Astrocyte (in vitro differentiated cells and primary cell): ENCODE measurements around the gene MCTP1. TPM values are rescaled to one million over a fixed set of nuclear protein-coding genes. Genes with fewer than 3 reads are reported as not detected.

ENCODE experiments used
- DNase-seq: peaks from one replicate; pipeline ENCODE4 v3.0.0-alpha.2; 2010; ENCODE audit warnings: low read depth
- FAIRE-seq: peaks from 2 replicates; lab custom pipeline; 2011; peaks lifted over from hg19 to GRCh38; lab: Jason Lieb, UNC
- H2AFZ ChIP-seq: 2 replicates; pipeline ENCODE4 v1.6.0; 2012; ENCODE audit warnings: low read depth, low read length, inconsistent platforms
- H3K27ac ChIP-seq: 2 replicates; pipeline ENCODE4 v1.5.1; 2011; ENCODE audit warnings: low read depth, low read length, inconsistent platforms
- H3K27me3 ChIP-seq: 2 replicates; pipeline ENCODE4 v1.6.0; 2011; ENCODE audit warnings: low read length, inconsistent platforms; ENCODE audit not compliant: insufficient read depth
- H3K36me3 ChIP-seq: 2 replicates; pipeline ENCODE4 v1.5.1; 2011; ENCODE audit warnings: low read length, inconsistent platforms; ENCODE audit not compliant: insufficient read depth
- H3K4me1 ChIP-seq: 2 replicates; pipeline ENCODE4 v1.5.1; 2011; ENCODE audit warnings: low read length, inconsistent platforms; ENCODE audit not compliant: insufficient read depth
- H3K4me2 ChIP-seq: 2 replicates; pipeline ENCODE4 v1.6.0; 2012; ENCODE audit warnings: low read length, inconsistent platforms
- H3K4me3 ChIP-seq: 2 replicates; pipeline ENCODE4 v1.5.1; 2011; ENCODE audit warnings: low read depth, mild to moderate bottlenecking, low read length, inconsistent platforms; ENCODE audit not compliant: insufficient read depth
- H3K79me2 ChIP-seq: 2 replicates; pipeline ENCODE4 v1.6.0; 2012; ENCODE audit warnings: mild to moderate bottlenecking, low read length, inconsistent platforms; ENCODE audit not compliant: insufficient read depth
- H3K9ac ChIP-seq: 2 replicates; pipeline ENCODE4 v1.6.0; 2012; ENCODE audit warnings: mild to moderate bottlenecking, low read length, inconsistent platforms
- H3K9me3 ChIP-seq: 2 replicates; pipeline ENCODE4 v1.5.1; 2012; ENCODE audit warnings: low read depth, mild to moderate bottlenecking, low read length, inconsistent platforms; ENCODE audit not compliant: insufficient read depth
- H4K20me1 ChIP-seq: 2 replicates; pipeline ENCODE4 v1.6.0; 2012; ENCODE audit warnings: low read length, inconsistent platforms; ENCODE audit not compliant: insufficient read depth
- H3K27ac Mint-ChIP-seq: one replicate; pipeline ENCODE4 v1.8.0; 2021; ENCODE audit warnings: mild to moderate bottlenecking, mixed read lengths; ENCODE audit not compliant: unreplicated experiment
- H3K27me3 Mint-ChIP-seq: one replicate; pipeline ENCODE4 v1.8.0; 2021; ENCODE audit warnings: low read depth, mixed read lengths; ENCODE audit not compliant: unreplicated experiment
- H3K36me3 Mint-ChIP-seq: one replicate; pipeline ENCODE4 v1.8.0; 2021; ENCODE audit warnings: low read depth, mixed read lengths; ENCODE audit not compliant: unreplicated experiment
- H3K4me1 Mint-ChIP-seq: one replicate; pipeline ENCODE4 v1.8.0; 2021; ENCODE audit warnings: low read depth, mixed read lengths; ENCODE audit not compliant: unreplicated experiment
- H3K4me3 Mint-ChIP-seq: one replicate; pipeline ENCODE4 v1.8.0; 2021; ENCODE audit warnings: mild to moderate bottlenecking, moderate library complexity, mixed read lengths; ENCODE audit not compliant: unreplicated experiment
- H3K9me3 Mint-ChIP-seq: one replicate; pipeline ENCODE4 v1.8.0; 2021; ENCODE audit warnings: mild to moderate bottlenecking, mixed read lengths; ENCODE audit not compliant: unreplicated experiment
- CTCF ChIP-seq: IDR thresholded peaks from 2 replicates; pipeline ENCODE4 v1.5.1; 2011; ENCODE audit warnings: low read depth, mild to moderate bottlenecking, inconsistent platforms, low read length, moderate library complexity; ENCODE audit not compliant: insufficient read depth
- EZH2 ChIP-seq: IDR thresholded peaks from 2 replicates; pipeline ENCODE4 v1.6.1; 2012; ENCODE audit warnings: mild to moderate bottlenecking, low read length, inconsistent platforms; ENCODE audit not compliant: insufficient read depth
- total RNA-seq: library from RNA; stranded (reverse); gene quantifications from 2 replicates; pipeline ENCODE4 v1.2.1, GENCODE V29; 2021

MCTP1 gene
- total RNA-seq, 1 donor from 2014 or later, result 40.6 TPM

DNA sequence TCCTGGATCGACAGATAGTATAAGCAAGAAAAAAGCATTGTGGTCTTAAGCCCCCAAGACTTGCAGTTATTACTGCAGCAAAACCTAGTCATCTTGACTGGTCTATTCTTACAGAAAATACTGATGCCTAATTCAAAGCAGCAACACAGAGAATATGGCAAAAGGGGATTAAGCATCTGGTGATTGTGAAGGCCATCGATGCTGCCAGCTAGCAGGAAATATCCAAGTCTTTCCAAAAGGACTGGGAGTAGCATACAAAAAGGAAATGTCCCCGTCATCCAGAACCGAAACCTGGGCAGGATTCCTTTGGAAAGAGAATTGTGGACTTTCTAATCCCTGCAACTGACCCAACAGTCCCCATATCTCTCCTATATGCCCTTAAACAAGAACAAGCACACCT lies 534.2 kb downstream of the MCTP1 start:
- no peak overlapping the region for H2AFZ ChIP-seq
- Mint-ChIP-seq H3K9me3 (no peaks in the 10 kb centered on the region), H3K27me3 (no peaks in the 10 kb centered on the region), H3K27ac (no peak overlapping the region), H3K36me3 (no peaks in the 10 kb centered on the region), H3K4me3 (no peak overlapping the region), H3K4me1 (peaks cover 17% of the 10 kb centered on the region)
- no peak overlapping the region for H3K9ac ChIP-seq
- no peaks in the 10 kb centered on the region for H3K79me2 ChIP-seq
- H4K20me1 ChIP-seq, result no peaks in the 10 kb centered on the region
- no peaks in the 10 kb centered on the region for H3K4me1 ChIP-seq
- H3K36me3 ChIP-seq, result no peaks in the 10 kb centered on the region
- DNase-seq (no peak), FAIRE-seq (no peak)
- H3K27me3 ChIP-seq, result no peaks in the 10 kb centered on the region
- H3K4me3 ChIP-seq, result no peak overlapping the region
- H3K9me3 ChIP-seq, result no peaks in the 10 kb centered on the region
- no peak overlapping the region for H3K27ac ChIP-seq
- TF ChIP-seq EZH2 (no peak), CTCF (no peak)
- no peak overlapping the region for H3K4me2 ChIP-seq

- Histone ChIP-seq H3K4me2 (no peak overlapping the region), H3K36me3 (no peaks in the 10 kb centered on the region), H3K27ac (no peak overlapping the region), H4K20me1 (no peaks in the 10 kb centered on the region), H3K9me3 (no peaks in the 10 kb centered on the region), H2AFZ (no peak overlapping the region), H3K4me1 (no peaks in the 10 kb centered on the region), H3K27me3 (no peaks in the 10 kb centered on the region), H3K4me3 (no peak overlapping the region), H3K79me2 (no peaks in the 10 kb centered on the region), H3K9ac (no peak overlapping the region)
- H3K4me1 Mint-ChIP-seq, result peaks cover 17% of the 10 kb centered on the region
- TF ChIP-seq EZH2 (no peak), CTCF (no peak)
- no peak for DNase-seq
- no peaks in the 10 kb centered on the region for H3K36me3 Mint-ChIP-seq
- H3K27ac Mint-ChIP-seq, result no peak overlapping the region
- H3K27me3 Mint-ChIP-seq, result no peaks in the 10 kb centered on the region
- no peak for FAIRE-seq
- no peaks in the 10 kb centered on the region for H3K9me3 Mint-ChIP-seq
- no peak overlapping the region for H3K4me3 Mint-ChIP-seq
These were observed 535.9 kb downstream of the MCTP1 start for GRCh38 chr5:94749042-94749441.

GRCh38 chr5:94748212-94748611 lies 536.7 kb downstream of the MCTP1 start:
- TF ChIP-seq EZH2 (no peak), CTCF (no peak)
- no peaks in the 10 kb centered on the region for H3K79me2 ChIP-seq
- peaks cover under 1% of the 10 kb centered on the region for H3K36me3 Mint-ChIP-seq
- FAIRE-seq (no peak), DNase-seq (no peak)
- H3K27me3 Mint-ChIP-seq, result no peaks in the 10 kb centered on the region
- no peak overlapping the region for H3K4me3 ChIP-seq
- H3K9me3 Mint-ChIP-seq, result no peaks in the 10 kb centered on the region
- H3K4me1 ChIP-seq, result no peaks in the 10 kb centered on the region
- H3K9me3 ChIP-seq, result no peaks in the 10 kb centered on the region
- H3K36me3 ChIP-seq, result no peaks in the 10 kb centered on the region
- no peaks in the 10 kb centered on the region for H4K20me1 ChIP-seq
- H2AFZ ChIP-seq, result no peak overlapping the region
- no peak overlapping the region for H3K9ac ChIP-seq
- H3K27me3 ChIP-seq, result no peaks in the 10 kb centered on the region
- no peak overlapping the region for H3K27ac Mint-ChIP-seq
- no peak overlapping the region for H3K4me3 Mint-ChIP-seq
- H3K27ac ChIP-seq, result no peak overlapping the region
- peaks cover 17% of the 10 kb centered on the region for H3K4me1 Mint-ChIP-seq
- no peak overlapping the region for H3K4me2 ChIP-seq
